Kidney (tissue), 14 donors: ENCODE measurements around the gene ANKS1A. TPM values are rescaled to one million over a fixed set of nuclear protein-coding genes. Genes with fewer than 3 reads are reported as not detected.

Experiments
- DNase-seq, 5 donors: peaks; one replicate each; pipeline ENCODE4 v3.0.0-alpha.2; 2013 to 2020
- FAIRE-seq: peaks from 2 replicates; lab custom pipeline; 2012; peaks lifted over from hg19 to GRCh38; lab: Jason Lieb, UNC
- H3K27ac ChIP-seq, 2 donors: one replicate each; pipeline ENCODE4 v1.7.0; 2013; ENCODE audit warnings: low read depth in 2 of 2, low read length in 2 of 2, inconsistent platforms in 1 of 2
- H3K27me3 ChIP-seq: one replicate; pipeline ENCODE4 v1.7.1; 2013; ENCODE audit warnings: low read length, inconsistent platforms; ENCODE audit not compliant: control insufficient read depth, insufficient read depth
- H3K36me3 ChIP-seq, 3 donors: one replicate each; pipeline versions ENCODE4 v1.7.0 to v1.7.1; 2013; ENCODE audit warnings: low read length in 3 of 3, control low read depth in 1 of 3, inconsistent platforms in 1 of 3; ENCODE audit not compliant: insufficient read depth in 3 of 3, control insufficient read depth in 2 of 3
- H3K4me1 ChIP-seq, 3 donors: one replicate each; pipeline versions ENCODE4 v1.7.0 to v1.7.1; 2013; ENCODE audit warnings: low read length in 3 of 3, inconsistent platforms in 1 of 3, low read depth in 1 of 3; ENCODE audit not compliant: control insufficient read depth in 2 of 3, insufficient read depth in 2 of 3
- H3K4me3 ChIP-seq, 3 donors: one replicate each; pipeline versions ENCODE4 v1.7.0 to v1.8.1; 2013; ENCODE audit warnings: low read length in 3 of 3, control low read depth in 1 of 3, inconsistent platforms in 1 of 3
- H3K9ac ChIP-seq, 3 donors: one replicate each; pipeline versions ENCODE4 v1.7.0 to v1.7.1; 2013; ENCODE audit warnings: low read length in 3 of 3, control low read depth in 1 of 3, inconsistent platforms in 1 of 3
- H3K9me3 ChIP-seq, 3 donors: one replicate each; pipeline versions ENCODE4 v1.7.0 to v1.7.1; 2013; ENCODE audit warnings: low read length in 3 of 3, control low read depth in 1 of 3, inconsistent platforms in 1 of 3; ENCODE audit not compliant: control insufficient read depth in 2 of 3, insufficient read depth in 1 of 3
- CTCF ChIP-seq: IDR thresholded peaks from 3 replicates; pipeline ENCODE4 v1.5.1; 2012; ENCODE audit warnings: mild to moderate bottlenecking, moderate library complexity, borderline replicate concordance; ENCODE audit not compliant: insufficient read depth; ENCODE audit errors: extremely low read depth
- intact Hi-C: fragments of 100-400 bp; cut with DNase I; formaldehyde crosslinking; loops from one replicate; pipeline ENCODE4 v1.11.1; 2022
- polyA plus RNA-seq: library from polyadenylated mRNA; stranded (reverse); fragments of 350-450 nt; fragmentation: Illumina TruSeq; extraction: RNeasy Lipid Tissue Mini Kit (QIAGEN cat#74804); gene quantifications from one replicate; pipeline ENCODE4 v1.2.3, GENCODE V29; 2014; ENCODE audit warnings: low read depth, low replicate concordance; ENCODE audit not compliant: insufficient read depth
- total RNA-seq: library from RNA; stranded (reverse); fragmentation: NEBNext Ultra II Directional; extraction: Animal tissue kit (Norgen Biotek cat#: 25700); gene quantifications from one replicate; pipeline ENCODE4 v1.2.1, GENCODE V29; 2021
- donor health status: control.
- donor health status: control.
- donor health status: control.
- donor health status: control.
- donor health status: control.
- donor health status: DM: yes; HTN: yes; CAD: no.
- donor health status: Normal renal cell carcinoma (clear cell type).

The ANKS1A gene
- total and polyA plus RNA-seq, 2 donors from 2014 or later: 9.4 to 25.9 TPM

- Histone ChIP-seq H3K4me3 (no peak overlapping the region), H3K27ac (no peak overlapping the region)
- FAIRE-seq: no peak
These were observed 11.4 kb downstream of the ANKS1A start for GRCh38 chr6:34900321-34901031.

GRCh38 chr6:34901930-34902329 lies 12.9 kb downstream of the ANKS1A start:
- Histone ChIP-seq H3K9ac (no peak overlapping the region), H3K4me3 (no peak overlapping the region), H3K36me3 (no peaks in the 10 kb centered on the region), H3K27ac (no peak overlapping the region), H3K27me3 (no peaks in the 10 kb centered on the region), H3K4me1 (peaks cover 0 to 13% (median 0%) of the 10 kb centered on the region in 3 donors), H3K9me3 (no peaks in the 10 kb centered on the region)
- DNase-seq (no peak), FAIRE-seq (no peak)
- TF ChIP-seq CTCF: no peak
- intact Hi-C loops: no loop called here

More at GRCh38 chr6:34900321-34901031, 11.4 kb downstream of the ANKS1A start:
- TF ChIP-seq CTCF: no peak
- no peaks in the 10 kb centered on the region for H3K36me3 ChIP-seq
- no peak for DNase-seq
- H3K4me1 ChIP-seq: peaks cover 0 to 11% (median 0%) of the 10 kb centered on the region in 3 donors
- no peaks in the 10 kb centered on the region for H3K27me3 ChIP-seq
- H3K9ac ChIP-seq: no peak overlapping the region
- intact Hi-C loops: no loop called here
- no peaks in the 10 kb centered on the region for H3K9me3 ChIP-seq

GRCh38 chr6:34904990-34905613 lies 16.0 kb downstream of the ANKS1A start:
- no peaks in the 10 kb centered on the region for H3K9me3 ChIP-seq
- H3K27me3 ChIP-seq: no peaks in the 10 kb centered on the region
- no peak for TF ChIP-seq CTCF
- H3K36me3 ChIP-seq: no peaks in the 10 kb centered on the region
- intact Hi-C loops: no loop called here
- H3K27ac ChIP-seq: no peak overlapping the region
- FAIRE-seq (no peak), DNase-seq (no peak)
- H3K4me1 ChIP-seq: peaks cover 0 to 14% (median 0%) of the 10 kb centered on the region in 3 donors
- no peak overlapping the region for H3K4me3 ChIP-seq
- no peak overlapping the region for H3K9ac ChIP-seq
